HCT116 (cell line): ENCODE data around the gene DNASE2. TPM values are rescaled to one million over a fixed set of nuclear protein-coding genes. Genes with fewer than 3 reads are reported as not detected.

Experiments
- ATAC-seq: fragments of 200-7000 bp; cut with Tn5 transposase; 2 replicates; pipeline ENCODE4 v1.9.1; 2020; ENCODE audit warnings: mild to moderate bottlenecking, moderate library complexity
- BruUV-seq: library from RNA; stranded (reverse); fragments of 400-500 nt; replicated peaks from 2 replicates; lab custom pipeline; 2021; lab: Mats Ljungman, UMichigan
- CTCF ChIA-PET: fragments of 300-600 bp; sonication (Branson Sonifier 250); formaldehyde crosslinking; loops from one replicate; lab custom pipeline; 2021; ENCODE audit warnings: antibody characterized with exemption; lab: Charles Lee
- POLR2A ChIA-PET: fragments of 300-600, 350-600 bp; sonication (Branson Sonifier 250); formaldehyde crosslinking; loops from one replicate; lab custom pipeline; 2021; ENCODE audit warnings: antibody characterized with exemption; lab: Charles Lee
- RAD21 ChIA-PET, 2 experiments: fragments of 300-600 bp; sonication (Branson Sonifier 250); formaldehyde crosslinking; loops; one replicate each; lab custom pipeline; 2023; ENCODE audit warnings: low total read pairs in 2 of 2; ENCODE audit not compliant: uncharacterized antibody in 2 of 2, unreplicated experiment in 2 of 2, low non-redundant PET in 1 of 2; lab: Charles Lee
- DNase-seq: peaks from one replicate; pipeline ENCODE4 v3.0.0-alpha.2; 2010; ENCODE audit warnings: low read depth, low spot score
- H2AFZ ChIP-seq: fragments of 200-600 bp; shearing (Covaris generic), sonication (generic); 2 replicates; pipeline ENCODE4 v1.6.1; 2017; ENCODE audit warnings: low read depth, mixed run types, mixed read lengths, antibody characterized with exemption, low read length; ENCODE audit not compliant: poor library complexity, severe bottlenecking
- H3K27ac ChIP-seq: 2 replicates; pipeline ENCODE4 v1.5.1; 2012; ENCODE audit warnings: low read depth, low read length
- H3K27me3 ChIP-seq: fragments of 200-600 bp; sonication (generic); 2 replicates; pipeline ENCODE4 v1.6.1; 2016; ENCODE audit warnings: mixed run types, low read length, mixed read lengths; ENCODE audit not compliant: insufficient read depth
- H3K36me3 ChIP-seq, 2 experiments: fragments of 200-500 bp in 1 of 2; fragments of 200-600 bp in 1 of 2; sonication (Bioruptor generic) in 1 of 2; sonication (generic) in 1 of 2; 2 replicates each; pipeline versions ENCODE4 v1.5.1 to v1.6.1; 2014 to 2016; ENCODE audit warnings: low read length in 2 of 2, inconsistent platforms in 1 of 2, mixed read lengths in 1 of 2, mixed run types in 1 of 2; ENCODE audit not compliant: insufficient read depth in 2 of 2, control insufficient read depth in 1 of 2
- H3K4me1 ChIP-seq, 2 experiments: fragments of 200-600 bp in 1 of 2; sonication (generic) in 1 of 2; 2 replicates each; pipeline versions ENCODE4 v1.5.1 to v1.6.1; 2012 to 2017; ENCODE audit warnings: low read length in 2 of 2, inconsistent platforms in 1 of 2, mild to moderate bottlenecking in 1 of 2, mixed read lengths in 1 of 2, mixed run types in 1 of 2, moderate library complexity in 1 of 2; ENCODE audit not compliant: insufficient read depth in 2 of 2, control insufficient read depth in 1 of 2
- H3K4me2 ChIP-seq: fragments of 200-600 bp; sonication (generic); 2 replicates; pipeline ENCODE4 v1.6.1; 2017; ENCODE audit warnings: mixed run types, low read length, mixed read lengths
- H3K4me3 ChIP-seq, 2 experiments: fragments of 200-600 bp in 1 of 2; sonication (generic) in 1 of 2; replicated peaks in 1 of 2; 2 replicates each; pipeline ENCODE4 v1.5.1; 2011 to 2016; ENCODE audit warnings: low read length in 2 of 2, control low read depth in 1 of 2, low read depth in 1 of 2, mild to moderate bottlenecking in 1 of 2, mixed read lengths in 1 of 2, mixed run types in 1 of 2
- H3K79me2 ChIP-seq: fragments of 200-600 bp; sonication (generic); 2 replicates; pipeline ENCODE4 v1.6.1; 2017; ENCODE audit warnings: mild to moderate bottlenecking, mixed run types, low read length, moderate library complexity, mixed read lengths; ENCODE audit not compliant: insufficient read depth
- H3K9ac ChIP-seq: fragments of 200-600 bp; sonication (generic); 2 replicates; pipeline ENCODE4 v1.6.1; 2016; ENCODE audit warnings: low read length, mixed read lengths
- H3K9me2 ChIP-seq: fragments of 200-600 bp; sonication (generic), shearing (Covaris generic); 2 replicates; pipeline ENCODE4 v1.6.1; 2017; ENCODE audit warnings: mixed run types, mild to moderate bottlenecking, moderate library complexity; ENCODE audit not compliant: insufficient read depth
- H3K9me3 ChIP-seq, 2 experiments: fragments of 200-500 bp in 1 of 2; fragments of 200-600 bp in 1 of 2; sonication (Bioruptor generic) in 1 of 2; sonication (generic) in 1 of 2; 2 replicates each; pipeline ENCODE4 v1.6.1; 2014 to 2017; ENCODE audit warnings: low read length in 2 of 2, mixed read lengths in 2 of 2, inconsistent platforms in 1 of 2, low read depth in 1 of 2, mild to moderate bottlenecking in 1 of 2, mixed run types in 1 of 2, moderate library complexity in 1 of 2; ENCODE audit not compliant: control insufficient read depth in 1 of 2, insufficient read depth in 1 of 2
- H4K20me1 ChIP-seq: fragments of 200-600 bp; sonication (generic), shearing (Covaris generic); 2 replicates; pipeline ENCODE4 v1.6.1; 2017; ENCODE audit warnings: mixed run types, mild to moderate bottlenecking, moderate library complexity; ENCODE audit not compliant: insufficient read depth
- CEBPB ChIP-seq: IDR thresholded peaks from 2 replicates; pipeline ENCODE4 v1.6.1; 2012; ENCODE audit warnings: low read depth
- EGR1 ChIP-seq: IDR thresholded peaks from 2 replicates; pipeline ENCODE4 v1.6.1; 2012; ENCODE audit warnings: low read depth
- EZH2 ChIP-seq: fragments of 200-600 bp; sonication (generic); IDR thresholded peaks from 2 replicates; pipeline ENCODE4 v1.6.1; 2017; ENCODE audit warnings: antibody characterized with exemption, mixed run types
- EZH2phosphoT487 ChIP-seq: fragments of 200-600 bp; IDR thresholded peaks from 2 replicates; pipeline ENCODE4 v1.6.1; 2018; ENCODE audit warnings: antibody characterized with exemption, borderline replicate concordance
- JUND ChIP-seq: IDR thresholded peaks from 2 replicates; pipeline ENCODE4 v1.6.1; 2012
- POLR2A ChIP-seq: IDR thresholded peaks from 2 replicates; pipeline ENCODE4 v1.7.0; 2011; ENCODE audit warnings: borderline replicate concordance; ENCODE audit not compliant: insufficient read depth, insufficient read length; ENCODE audit errors: extremely low read depth
- POLR2AphosphoS5 ChIP-seq: IDR thresholded peaks from 2 replicates; pipeline ENCODE4 v1.6.1; 2011; ENCODE audit warnings: mild to moderate bottlenecking, low read depth, low read length, moderate library complexity
- SP1 ChIP-seq: IDR thresholded peaks from 2 replicates; pipeline ENCODE4 v1.6.1; 2012; ENCODE audit warnings: low read depth
- ZFX ChIP-seq: fragments of 450-650 bp; IDR thresholded peaks from 2 replicates; pipeline ENCODE4 v1.6.1; 2017
- ZNF274 ChIP-seq: fragments of 200-500 bp; sonication (Bioruptor generic); IDR thresholded peaks from 2 replicates; pipeline ENCODE4 v1.6.1; 2014; ENCODE audit warnings: mild to moderate bottlenecking, low read depth, low read length, inconsistent platforms
- intact Hi-C: fragments of 100-400 bp; cut with micrococcal nuclease; formaldehyde crosslinking; loops from 2 replicates; pipeline ENCODE4 v1.10.0; 2022
- total RNA-seq: library from RNA; stranded (reverse); gene quantifications from one replicate; pipeline ENCODE4 v1.2.1, GENCODE V29; 2021; ENCODE audit not compliant: unreplicated experiment
- TF ChIP-seq, protein P1 (sequence below), 3 experiments: fragments of 200-600 bp in 1 of 3; sonication (generic) in 1 of 3; IDR thresholded peaks in 2 of 3; conservative IDR thresholded peaks in 1 of 3; 2 replicates each; pipeline ENCODE4 v1.5.1; 2012 to 2017; ENCODE audit warnings: low read depth in 2 of 3, low read length in 2 of 3, antibody characterized with exemption in 1 of 3, borderline replicate concordance in 1 of 3, control low read depth in 1 of 3, mild to moderate bottlenecking in 1 of 3, mixed read lengths in 1 of 3, mixed run types in 1 of 3, moderate library complexity in 1 of 3; ENCODE audit not compliant: insufficient read depth in 1 of 3
- TF ChIP-seq, protein P2 (sequence below): IDR thresholded peaks from 2 replicates; pipeline ENCODE4 v1.6.1; 2012; ENCODE audit warnings: low read depth
- TF ChIP-seq, protein P3 (sequence below): IDR thresholded peaks from 2 replicates; pipeline ENCODE4 v1.6.1; 2012

DNASE2 gene
- total RNA-seq, 1 experiment from 2014 or later, result 36.6 TPM

DNA sequence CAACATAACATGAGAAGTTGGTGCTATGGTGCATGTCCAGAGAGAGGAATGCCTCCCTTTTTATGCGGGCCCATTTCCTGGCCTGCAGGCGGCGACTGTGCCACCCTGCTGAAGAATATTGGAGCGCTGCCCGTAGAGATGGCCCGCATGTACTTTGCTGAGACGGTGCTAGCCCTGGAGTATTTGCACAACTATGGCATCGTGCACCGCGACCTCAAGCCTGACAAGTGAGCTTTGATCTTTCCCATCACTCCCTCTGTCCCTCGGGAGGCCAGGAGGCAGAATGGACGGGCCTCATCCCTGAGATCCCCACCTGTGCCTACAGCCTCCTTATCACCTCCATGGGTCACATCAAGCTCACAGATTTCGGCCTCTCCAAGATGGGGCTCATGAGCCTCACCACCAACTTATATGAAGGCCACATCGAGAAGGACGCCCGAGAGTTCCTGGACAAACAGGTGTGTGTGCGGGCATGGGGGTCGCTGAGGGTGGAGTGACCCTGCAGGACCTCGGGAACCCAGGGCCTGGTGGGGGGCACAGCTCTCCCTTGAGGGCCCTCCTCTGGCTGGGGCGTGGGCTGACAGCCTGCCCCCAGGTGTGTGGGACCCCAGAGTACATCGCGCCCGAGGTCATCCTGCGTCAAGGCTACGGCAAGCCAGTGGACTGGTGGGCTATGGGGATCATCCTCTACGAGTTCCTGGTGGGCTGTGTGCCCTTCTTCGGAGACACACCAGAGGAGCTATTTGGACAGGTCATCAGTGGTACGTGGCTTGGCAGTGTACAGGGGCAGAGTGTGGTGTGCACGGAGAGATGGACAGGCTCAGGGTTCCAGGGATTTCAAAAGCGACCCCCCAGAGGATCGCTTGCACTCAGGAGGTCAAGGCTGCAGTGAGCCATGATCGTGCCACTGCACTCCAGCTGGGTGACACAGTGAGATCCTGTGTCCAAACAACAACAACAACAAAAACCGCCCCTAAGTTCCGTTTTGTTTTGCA lies 16.2 kb downstream of the DNASE2 start:
- DNase-seq, result no peak
- no TSS peak for BruUV-seq
- no peak overlapping the region for H2AFZ ChIP-seq
- H3K79me2 ChIP-seq, result no peaks in the 10 kb centered on the region
- no peaks in the 10 kb centered on the region for H3K27me3 ChIP-seq
- no peak overlapping the region for H3K27ac ChIP-seq
- no peak overlapping the region for H3K4me3 ChIP-seq
- no peak overlapping the region for H3K9ac ChIP-seq
- ChIA-PET POLR2A (no interaction called here), CTCF (interaction anchor here (0.9 to 1.0 kb wide), 2 partner anchors 17 to 18 kb away, joined by 4 read pairs; no protein-coding TSS in a partner anchor), RAD21 (no interaction called here)
- TF ChIP-seq POLR2AphosphoS5 (0 out of 2 replicates have a peak, but pooled peaks have one; percentile 14), POLR2A (no peak)
- TF ChIP-seq, protein P1, sequence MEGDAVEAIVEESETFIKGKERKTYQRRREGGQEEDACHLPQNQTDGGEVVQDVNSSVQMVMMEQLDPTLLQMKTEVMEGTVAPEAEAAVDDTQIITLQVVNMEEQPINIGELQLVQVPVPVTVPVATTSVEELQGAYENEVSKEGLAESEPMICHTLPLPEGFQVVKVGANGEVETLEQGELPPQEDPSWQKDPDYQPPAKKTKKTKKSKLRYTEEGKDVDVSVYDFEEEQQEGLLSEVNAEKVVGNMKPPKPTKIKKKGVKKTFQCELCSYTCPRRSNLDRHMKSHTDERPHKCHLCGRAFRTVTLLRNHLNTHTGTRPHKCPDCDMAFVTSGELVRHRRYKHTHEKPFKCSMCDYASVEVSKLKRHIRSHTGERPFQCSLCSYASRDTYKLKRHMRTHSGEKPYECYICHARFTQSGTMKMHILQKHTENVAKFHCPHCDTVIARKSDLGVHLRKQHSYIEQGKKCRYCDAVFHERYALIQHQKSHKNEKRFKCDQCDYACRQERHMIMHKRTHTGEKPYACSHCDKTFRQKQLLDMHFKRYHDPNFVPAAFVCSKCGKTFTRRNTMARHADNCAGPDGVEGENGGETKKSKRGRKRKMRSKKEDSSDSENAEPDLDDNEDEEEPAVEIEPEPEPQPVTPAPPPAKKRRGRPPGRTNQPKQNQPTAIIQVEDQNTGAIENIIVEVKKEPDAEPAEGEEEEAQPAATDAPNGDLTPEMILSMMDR (IDR thresholded peaks at IDR 0.05 in 2 of 3, conservative IDR thresholded peaks at IDR 0.05 in 1 of 3; ENCODE audit: borderline replicate concordance in 1 of 3, insufficient read depth in 1 of 3, low read depth in 2 of 3, low read length in 2 of 3), result 0 out of 6 replicates have a peak, but pooled peaks of 1 of the 3 experiments have one; percentile 4
- H3K4me2 ChIP-seq, result no peak overlapping the region
- intact Hi-C loops, result no loop called here
- H3K9me2 ChIP-seq, result no peaks in the 10 kb centered on the region
- ATAC-seq, result no peak
- H3K36me3 ChIP-seq, result peaks cover 0 to 9% of the 10 kb centered on the region in 2 experiments; a peak in 1 of 4 replicates
- peaks cover 0 to 6% of the 10 kb centered on the region in 2 experiments; a peak in 2 of 4 replicates for H3K4me1 ChIP-seq
- H3K9me3 ChIP-seq, result no peaks in the 10 kb centered on the region
- no peaks in the 10 kb centered on the region for H4K20me1 ChIP-seq

DNA sequence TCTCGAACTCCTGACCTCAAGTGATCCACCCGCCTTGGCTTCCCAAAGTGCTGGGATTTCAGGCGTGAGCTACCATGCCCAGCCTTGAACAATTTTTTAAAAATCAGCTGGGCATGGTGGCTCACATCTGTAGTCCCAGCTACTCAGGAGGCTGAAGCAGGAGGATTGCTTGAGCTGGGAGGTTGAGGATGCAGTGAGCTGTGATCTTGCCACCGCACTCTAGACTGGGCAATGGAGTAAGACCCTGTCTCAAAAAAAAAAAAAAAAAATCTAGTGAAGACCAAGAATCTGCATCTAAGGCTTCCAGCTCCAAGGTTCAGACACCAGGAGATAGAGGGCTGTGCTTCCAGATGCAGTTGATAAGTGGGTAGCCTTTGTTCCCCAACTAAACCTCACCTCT lies 17.1 kb downstream of the DNASE2 start:
- Histone ChIP-seq H3K4me2 (no peak overlapping the region), H3K79me2 (no peaks in the 10 kb centered on the region), H3K9ac (no peak overlapping the region), H4K20me1 (no peaks in the 10 kb centered on the region), H3K36me3 (peaks cover 0 to 7% of the 10 kb centered on the region in 2 experiments; a peak in 1 of 4 replicates), H3K27me3 (no peaks in the 10 kb centered on the region), H3K4me3 (no peak overlapping the region), H2AFZ (no peak overlapping the region), H3K27ac (no peak overlapping the region), H3K4me1 (peaks cover 0 to 6% of the 10 kb centered on the region in 2 experiments; a peak in 2 of 4 replicates), H3K9me3 (no peaks in the 10 kb centered on the region), H3K9me2 (no peaks in the 10 kb centered on the region)
- RAD21 ChIA-PET, result no interaction called here
- ATAC-seq, result no peak
- no TSS peak for BruUV-seq
- CTCF ChIA-PET, result interaction anchor here (0.9 to 1.0 kb wide), 2 partner anchors 16 to 17 kb away, joined by 4 read pairs; no protein-coding TSS in a partner anchor
- DNase-seq, result no peak
- POLR2A ChIA-PET, result no interaction called here
- intact Hi-C loops, result no loop called here
- TF ChIP-seq POLR2AphosphoS5 (no peak), ZNF274 (no peak), EGR1 (no peak), JUND (no peak), CEBPB (no peak), SP1 (no peak), EZH2 (no peak), EZH2phosphoT487 (no peak), ZFX (no peak)
- TF ChIP-seq, protein P2, sequence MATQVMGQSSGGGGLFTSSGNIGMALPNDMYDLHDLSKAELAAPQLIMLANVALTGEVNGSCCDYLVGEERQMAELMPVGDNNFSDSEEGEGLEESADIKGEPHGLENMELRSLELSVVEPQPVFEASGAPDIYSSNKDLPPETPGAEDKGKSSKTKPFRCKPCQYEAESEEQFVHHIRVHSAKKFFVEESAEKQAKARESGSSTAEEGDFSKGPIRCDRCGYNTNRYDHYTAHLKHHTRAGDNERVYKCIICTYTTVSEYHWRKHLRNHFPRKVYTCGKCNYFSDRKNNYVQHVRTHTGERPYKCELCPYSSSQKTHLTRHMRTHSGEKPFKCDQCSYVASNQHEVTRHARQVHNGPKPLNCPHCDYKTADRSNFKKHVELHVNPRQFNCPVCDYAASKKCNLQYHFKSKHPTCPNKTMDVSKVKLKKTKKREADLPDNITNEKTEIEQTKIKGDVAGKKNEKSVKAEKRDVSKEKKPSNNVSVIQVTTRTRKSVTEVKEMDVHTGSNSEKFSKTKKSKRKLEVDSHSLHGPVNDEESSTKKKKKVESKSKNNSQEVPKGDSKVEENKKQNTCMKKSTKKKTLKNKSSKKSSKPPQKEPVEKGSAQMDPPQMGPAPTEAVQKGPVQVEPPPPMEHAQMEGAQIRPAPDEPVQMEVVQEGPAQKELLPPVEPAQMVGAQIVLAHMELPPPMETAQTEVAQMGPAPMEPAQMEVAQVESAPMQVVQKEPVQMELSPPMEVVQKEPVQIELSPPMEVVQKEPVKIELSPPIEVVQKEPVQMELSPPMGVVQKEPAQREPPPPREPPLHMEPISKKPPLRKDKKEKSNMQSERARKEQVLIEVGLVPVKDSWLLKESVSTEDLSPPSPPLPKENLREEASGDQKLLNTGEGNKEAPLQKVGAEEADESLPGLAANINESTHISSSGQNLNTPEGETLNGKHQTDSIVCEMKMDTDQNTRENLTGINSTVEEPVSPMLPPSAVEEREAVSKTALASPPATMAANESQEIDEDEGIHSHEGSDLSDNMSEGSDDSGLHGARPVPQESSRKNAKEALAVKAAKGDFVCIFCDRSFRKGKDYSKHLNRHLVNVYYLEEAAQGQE, result no peak
- TF ChIP-seq, protein P3, sequence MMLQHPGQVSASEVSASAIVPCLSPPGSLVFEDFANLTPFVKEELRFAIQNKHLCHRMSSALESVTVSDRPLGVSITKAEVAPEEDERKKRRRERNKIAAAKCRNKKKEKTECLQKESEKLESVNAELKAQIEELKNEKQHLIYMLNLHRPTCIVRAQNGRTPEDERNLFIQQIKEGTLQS, result no peak
